Skin epidermis (tissue), 12 donors: ENCODE data around the gene ZBTB7B.

Experiments used
- H3K27ac ChIP-seq, 21 experiments: fragments of 200-600 bp; sonication (generic) in 11 of 21; one replicate each; pipeline ENCODE4 v1.5.0; 2020; ENCODE audit warnings: mild to moderate bottlenecking in 3 of 21, inconsistent platforms in 2 of 21, moderate library complexity in 2 of 21
- H3K4me3 ChIP-seq, 7 experiments: fragments of 200-600 bp; sonication (generic) in 2 of 7; one replicate each; pipeline ENCODE4 v1.5.0; 2020; ENCODE audit warnings: inconsistent platforms in 2 of 7, mild to moderate bottlenecking in 2 of 7, moderate library complexity in 1 of 7

The ZBTB7B gene

GRCh38 chr1:155024315-155024714 is 21.7 kb downstream of the ZBTB7B start:
- Histone ChIP-seq H3K4me3 (no peak overlapping the region), H3K27ac (no peak overlapping the region)

- no peak overlapping the region for H3K4me3 ChIP-seq
- H3K27ac ChIP-seq = no peak overlapping the region
These were observed 23.6 kb downstream of the ZBTB7B start for GRCh38 chr1:155026154-155026553.

- Histone ChIP-seq H3K27ac (no peak overlapping the region), H3K4me3 (no peak overlapping the region)
These were observed 24.0 kb downstream of the ZBTB7B start for GRCh38 chr1:155026588-155026987.

GRCh38 chr1:155029513-155030242 is 27.1 kb downstream of the ZBTB7B start:
- Histone ChIP-seq H3K4me3 (no peak overlapping the region), H3K27ac (no peak overlapping the region)

- Histone ChIP-seq H3K4me3 (no peak overlapping the region), H3K27ac (no peak overlapping the region)
These were observed 27.7 kb downstream of the ZBTB7B start for GRCh38 chr1:155030243-155030795.

- H3K4me3 ChIP-seq = no peak overlapping the region
- H3K27ac ChIP-seq = no peak overlapping the region
These were observed 28.3 kb downstream of the ZBTB7B start for GRCh38 chr1:155030899-155031298.

- Histone ChIP-seq H3K4me3 (no peak overlapping the region), H3K27ac (no peak overlapping the region)
These were observed 30.3 kb downstream of the ZBTB7B start for GRCh38 chr1:155032886-155033285.

- H3K4me3 ChIP-seq = no peak within 1 kb of the TSS
- no peak within 1 kb of the TSS for H3K27ac ChIP-seq
These were observed 30.9 kb downstream of the ZBTB7B start, which contains the start of the genes DCST1 and DCST2 for GRCh38 chr1:155033524-155033923. DCST1 (plus strand) TSS chr1:155033824; CDS start chr1:155034037, 213 bp downstream. DCST2 (minus strand) TSS chr1:155033781; CDS start chr1:155033701, 80 bp downstream.

- Histone ChIP-seq H3K4me3 (no peak overlapping the region), H3K27ac (no peak overlapping the region)
These were observed 32.0 kb downstream of the ZBTB7B start for GRCh38 chr1:155034318-155035208.

GRCh38 chr1:155035936-155036335 is 33.3 kb downstream of the ZBTB7B start:
- Histone ChIP-seq H3K4me3 (no peak overlapping the region), H3K27ac (no peak overlapping the region)

- H3K27ac ChIP-seq = peak overlapping the region in 4 of 21 experiments; percentile 64 to 83 (median 74)
- no peak overlapping the region for H3K4me3 ChIP-seq
These were observed 34.4 kb downstream of the ZBTB7B start for GRCh38 chr1:155037043-155037442.

GRCh38 chr1:155037851-155038441 is 35.3 kb downstream of the ZBTB7B start:
- Histone ChIP-seq H3K27ac (peak overlapping the region in 18 of 21 experiments; percentile 56 to 86 (median 68)), H3K4me3 (no peak overlapping the region)

GRCh38 chr1:155038602-155039307 is 36.2 kb downstream of the ZBTB7B start:
- Histone ChIP-seq H3K4me3 (no peak overlapping the region), H3K27ac (peak overlapping the region in 20 of 21 experiments; percentile 32 to 86 (median 70))

GRCh38 chr1:155039308-155039669 is 36.7 kb downstream of the ZBTB7B start:
- no peak overlapping the region for H3K4me3 ChIP-seq
- H3K27ac ChIP-seq = peak overlapping the region in 17 of 21 experiments; percentile 9 to 86 (median 64)

GRCh38 chr1:155040358-155041093 is 37.9 kb downstream of the ZBTB7B start:
- H3K27ac ChIP-seq = peak overlapping the region in 1 of 21 experiments; percentile 10
- H3K4me3 ChIP-seq = no peak overlapping the region

GRCh38 chr1:155042789-155043188 is 40.2 kb downstream of the ZBTB7B start:
- H3K27ac ChIP-seq = no peak overlapping the region
- no peak overlapping the region for H3K4me3 ChIP-seq

GRCh38 chr1:155043301-155043702 is 40.7 kb downstream of the ZBTB7B start:
- H3K27ac ChIP-seq = no peak overlapping the region
- H3K4me3 ChIP-seq = no peak overlapping the region

GRCh38 chr1:155043793-155044192 is 41.2 kb downstream of the ZBTB7B start:
- no peak overlapping the region for H3K4me3 ChIP-seq
- peak overlapping the region in 1 of 21 experiments; percentile 10 for H3K27ac ChIP-seq

- no peak overlapping the region for H3K4me3 ChIP-seq
- peak overlapping the region in 4 of 21 experiments; percentile 11 to 43 (median 29) for H3K27ac ChIP-seq
These were observed 41.8 kb downstream of the ZBTB7B start for GRCh38 chr1:155044365-155044764.
